GM12872 (cell line): Measurements from ENCODE around the gene PSAT1.

Source experiments
- TF ChIP-seq, protein P1 (sequence below): IDR thresholded peaks from 3 replicates; pipeline ENCODE4 v1.5.1; 2011; ENCODE audit warnings: low read depth, mild to moderate bottlenecking, low read length, moderate library complexity; ENCODE audit not compliant: insufficient read depth

The PSAT1 gene

DNA sequence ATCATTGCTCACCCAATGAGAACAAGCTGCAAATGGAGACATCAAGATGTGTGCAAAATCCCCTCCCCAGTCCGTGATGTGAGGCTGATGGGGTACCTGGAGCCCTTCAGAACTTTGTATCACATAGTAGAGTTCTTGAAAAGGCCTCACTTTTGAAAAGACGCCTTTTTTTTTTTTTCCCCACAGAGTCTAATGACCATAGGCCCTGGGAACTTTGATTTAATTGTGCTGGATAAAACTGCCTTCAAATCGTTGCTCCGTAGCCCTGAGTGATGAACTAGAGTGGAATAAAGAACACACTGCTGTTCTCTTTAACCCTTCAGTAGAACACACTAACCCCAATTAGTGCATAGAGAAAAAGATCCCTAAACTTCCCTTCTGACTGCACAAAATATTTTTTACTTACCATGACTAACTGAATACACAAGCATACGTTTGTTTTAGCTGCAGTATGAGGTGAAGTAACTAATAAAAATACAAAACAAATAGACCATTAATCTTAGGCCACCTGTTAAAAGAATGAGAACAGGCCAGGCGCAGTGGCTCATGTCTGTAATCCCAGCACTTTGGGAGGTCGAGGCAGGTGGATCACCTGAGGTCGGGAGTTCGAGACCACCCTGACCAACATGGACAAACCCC is 15.1 kb downstream of the PSAT1 start:
- TF ChIP-seq, protein P1, sequence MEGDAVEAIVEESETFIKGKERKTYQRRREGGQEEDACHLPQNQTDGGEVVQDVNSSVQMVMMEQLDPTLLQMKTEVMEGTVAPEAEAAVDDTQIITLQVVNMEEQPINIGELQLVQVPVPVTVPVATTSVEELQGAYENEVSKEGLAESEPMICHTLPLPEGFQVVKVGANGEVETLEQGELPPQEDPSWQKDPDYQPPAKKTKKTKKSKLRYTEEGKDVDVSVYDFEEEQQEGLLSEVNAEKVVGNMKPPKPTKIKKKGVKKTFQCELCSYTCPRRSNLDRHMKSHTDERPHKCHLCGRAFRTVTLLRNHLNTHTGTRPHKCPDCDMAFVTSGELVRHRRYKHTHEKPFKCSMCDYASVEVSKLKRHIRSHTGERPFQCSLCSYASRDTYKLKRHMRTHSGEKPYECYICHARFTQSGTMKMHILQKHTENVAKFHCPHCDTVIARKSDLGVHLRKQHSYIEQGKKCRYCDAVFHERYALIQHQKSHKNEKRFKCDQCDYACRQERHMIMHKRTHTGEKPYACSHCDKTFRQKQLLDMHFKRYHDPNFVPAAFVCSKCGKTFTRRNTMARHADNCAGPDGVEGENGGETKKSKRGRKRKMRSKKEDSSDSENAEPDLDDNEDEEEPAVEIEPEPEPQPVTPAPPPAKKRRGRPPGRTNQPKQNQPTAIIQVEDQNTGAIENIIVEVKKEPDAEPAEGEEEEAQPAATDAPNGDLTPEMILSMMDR: no peak

DNA sequence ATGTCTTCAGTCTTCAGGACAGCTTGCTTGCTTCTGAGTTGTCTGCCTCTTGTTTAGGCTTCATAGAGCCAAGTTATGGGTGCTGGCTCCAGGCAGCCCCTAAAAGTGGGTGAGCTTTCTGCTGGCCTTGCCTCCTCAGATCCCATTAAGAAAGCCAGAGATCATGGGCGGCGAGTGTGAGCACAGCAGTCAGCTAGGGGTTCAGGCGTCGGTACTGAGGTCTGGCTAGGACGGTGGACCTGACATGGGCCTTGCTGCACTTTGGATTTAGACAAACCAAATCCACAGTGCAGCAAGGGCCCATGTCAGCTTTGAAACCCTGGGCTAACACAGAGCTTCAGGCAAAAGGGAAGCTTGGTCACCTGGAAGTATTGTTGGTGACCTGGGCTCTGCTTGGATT is 17.6 kb downstream of the PSAT1 start:
- TF ChIP-seq, protein P1: no peak

DNA sequence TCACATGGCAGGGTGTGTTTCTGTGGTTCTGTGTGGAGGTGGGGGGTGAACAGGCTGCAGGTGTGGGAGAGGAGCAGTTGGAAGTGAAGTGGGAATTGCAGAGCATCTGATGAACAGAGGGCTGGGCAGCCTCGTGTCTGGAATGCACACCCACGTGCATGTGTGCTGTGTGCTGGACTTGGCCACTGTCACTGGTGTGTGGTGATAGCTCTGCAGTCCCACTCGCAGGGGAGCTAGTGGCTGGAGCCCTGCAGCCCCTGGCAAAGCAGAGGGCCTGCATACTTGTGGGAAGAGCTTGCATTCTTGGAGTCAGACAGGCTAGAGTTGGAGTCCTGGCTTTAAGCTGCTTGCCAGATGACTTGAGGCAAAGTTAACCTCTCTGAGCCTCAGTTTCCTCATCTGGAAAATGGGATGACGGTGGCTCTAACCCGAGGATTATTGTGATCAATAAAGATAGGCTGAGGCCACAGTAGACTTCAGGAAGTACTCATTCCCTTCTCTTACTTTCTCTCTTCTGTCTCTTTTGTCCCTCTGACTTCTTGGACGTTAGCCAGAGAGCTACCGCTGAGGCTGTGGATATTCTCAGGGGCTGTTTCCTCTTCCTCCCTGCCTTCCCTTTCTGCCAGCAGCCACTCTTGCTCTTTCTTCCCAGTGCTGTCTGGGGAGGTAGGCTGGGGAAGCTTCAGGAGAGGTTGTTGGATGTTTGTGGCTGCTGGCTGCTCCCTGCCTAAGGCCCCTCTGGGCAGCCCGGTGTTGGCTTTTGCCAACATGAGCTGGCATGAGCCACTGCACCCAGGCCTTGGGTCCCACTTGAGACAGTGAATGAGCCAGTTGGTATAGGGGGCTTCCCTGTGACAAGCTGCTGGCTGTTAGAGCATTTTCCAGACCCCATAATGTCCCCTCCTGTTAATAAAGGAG is 18.3 kb downstream of the PSAT1 start:
- TF ChIP-seq, protein P1: no peak

DNA sequence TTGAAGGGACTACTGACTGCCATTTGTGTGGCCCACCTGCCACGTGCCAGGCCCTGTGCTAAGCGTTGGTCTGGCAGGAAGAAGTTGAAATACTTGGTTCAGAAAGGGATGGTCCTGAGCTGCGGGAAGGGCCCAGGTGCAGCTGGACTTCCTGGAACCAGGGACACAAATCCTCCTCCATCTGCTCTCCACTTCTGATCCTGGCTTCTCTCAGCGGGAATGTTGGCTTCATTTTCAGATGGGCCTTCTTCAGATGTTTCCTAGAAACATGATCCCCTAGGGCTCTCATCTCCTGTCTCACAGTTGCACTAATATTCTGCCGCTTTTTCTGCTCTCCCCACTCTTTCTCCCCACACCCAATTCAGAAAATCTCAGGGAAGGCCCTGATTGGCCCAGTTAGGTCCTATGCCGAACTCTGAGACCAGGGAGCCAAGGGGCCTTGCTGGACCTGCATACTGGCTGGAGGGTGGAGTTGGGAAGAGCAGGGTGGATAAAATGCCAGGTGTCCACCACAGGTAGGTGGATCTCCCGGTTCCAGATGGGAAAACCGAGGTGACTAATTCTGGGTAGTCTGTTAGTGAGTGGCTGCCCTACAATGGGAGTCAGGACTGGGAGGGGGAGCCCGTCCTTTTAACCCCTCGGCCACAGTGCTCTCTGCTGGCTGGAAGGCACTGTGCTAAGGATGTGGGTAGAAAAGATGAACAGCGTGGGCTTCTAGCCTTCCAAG is 19.4 kb downstream of the PSAT1 start:
- TF ChIP-seq, protein P1: no peak

DNA sequence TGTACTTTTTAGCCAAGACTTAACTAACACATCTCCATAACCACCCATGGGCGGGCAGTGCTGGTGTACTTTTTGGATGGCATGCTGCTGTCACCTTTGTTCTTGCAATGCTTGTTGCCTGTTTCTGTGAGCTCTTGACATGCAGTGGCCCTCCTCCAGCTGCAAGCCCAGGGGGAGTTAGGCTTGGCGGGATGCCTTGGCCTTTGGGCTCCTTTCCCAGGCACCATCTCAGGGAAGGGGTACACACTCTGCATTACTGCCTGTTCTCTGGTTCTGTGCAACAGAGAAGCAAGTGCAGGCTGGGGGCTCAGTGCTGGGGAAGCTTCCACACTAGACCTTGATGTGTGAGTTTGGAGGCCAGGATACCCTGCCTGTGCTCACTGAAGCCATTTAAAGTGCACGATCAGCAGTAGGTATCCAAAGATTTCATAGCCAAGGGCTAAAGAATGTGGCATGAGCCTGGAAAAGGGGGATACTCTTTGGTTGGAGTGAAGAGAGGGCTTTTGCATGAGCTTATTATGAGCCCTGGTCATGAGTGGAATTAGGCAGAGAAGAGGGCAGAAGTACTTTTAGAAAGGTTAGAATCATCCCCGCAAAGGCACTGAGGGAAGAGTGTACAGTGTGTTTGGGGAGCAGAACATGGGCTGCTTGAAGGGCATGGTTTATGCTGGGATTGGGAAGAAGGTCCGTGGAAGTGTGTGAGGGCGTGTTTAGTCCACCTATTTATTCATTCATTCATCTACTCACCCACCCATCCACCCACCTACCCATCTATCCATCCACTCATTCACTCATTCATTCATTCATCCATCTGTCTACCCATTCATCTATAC is 22.5 kb downstream of the PSAT1 start:
- TF ChIP-seq, protein P1: no peak

DNA sequence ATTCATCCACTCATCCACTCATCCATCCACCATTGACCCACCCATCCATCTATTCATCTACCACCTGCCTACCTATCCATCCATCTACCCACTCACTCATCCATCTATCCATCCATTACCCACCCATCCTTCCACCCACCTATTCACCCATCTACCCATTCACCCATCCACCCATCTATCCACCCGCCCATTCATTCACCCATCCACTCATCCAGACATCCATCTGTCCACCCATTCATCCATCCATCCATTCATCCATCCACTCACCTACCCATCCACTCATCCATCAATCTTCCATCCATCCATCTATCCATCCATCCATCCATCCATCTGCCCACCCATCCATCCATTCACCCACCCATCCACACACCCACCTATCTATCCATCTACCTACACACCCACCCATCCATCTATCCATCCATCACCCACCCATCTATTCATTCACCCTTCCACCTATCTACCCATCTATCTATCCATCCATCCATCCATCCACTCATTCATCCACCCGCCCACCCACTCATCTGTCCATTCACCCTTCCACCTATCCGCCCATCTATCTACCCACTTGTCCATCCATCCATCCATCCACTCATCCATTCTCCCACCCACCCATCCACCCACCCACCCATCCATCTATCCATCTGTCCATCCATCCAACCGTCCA is 23.2 kb downstream of the PSAT1 start:
- TF ChIP-seq, protein P1: no peak
